Ishikawa (cell line): ENCODE results near the gene PLCL1.

Experiments
- CEBPB ChIP-seq: IDR thresholded peaks from 2 replicates; pipeline ENCODE4 v1.6.1; 2012
- CREB1 ChIP-seq: IDR thresholded peaks from 2 replicates; pipeline ENCODE4 v1.6.1; 2012; ENCODE audit warnings: low read depth
- EGR1 ChIP-seq: IDR thresholded peaks from 2 replicates; pipeline ENCODE4 v1.6.1; 2012
- EP300 ChIP-seq: IDR thresholded peaks from 2 replicates; pipeline ENCODE4 v1.6.1; 2012; ENCODE audit warnings: borderline replicate concordance
- FOXM1 ChIP-seq: IDR thresholded peaks from 2 replicates; pipeline ENCODE4 v1.6.1; 2012; ENCODE audit warnings: low read depth, borderline replicate concordance
- NFIC ChIP-seq: IDR thresholded peaks from 2 replicates; pipeline ENCODE4 v1.6.1; 2012
- RAD21 ChIP-seq: IDR thresholded peaks from 2 replicates; pipeline ENCODE4 v1.6.1; 2012; ENCODE audit warnings: low read depth
- TAF1 ChIP-seq: IDR thresholded peaks from 2 replicates; pipeline ENCODE4 v1.6.1; 2012; ENCODE audit warnings: low read depth, mild to moderate bottlenecking
- TCF12 ChIP-seq: IDR thresholded peaks from 2 replicates; pipeline ENCODE4 v1.6.1; 2012; ENCODE audit warnings: low read depth
- TEAD4 ChIP-seq: IDR thresholded peaks from 2 replicates; pipeline ENCODE4 v1.6.1; 2012
- YY1 ChIP-seq: IDR thresholded peaks from 2 replicates; pipeline ENCODE4 v1.6.1; 2012; ENCODE audit warnings: low read depth
- ZBTB7A ChIP-seq: IDR thresholded peaks from 2 replicates; pipeline ENCODE4 v1.6.1; 2012; ENCODE audit warnings: low read depth
- TF ChIP-seq, protein P1 (sequence below): IDR thresholded peaks from 2 replicates; pipeline ENCODE4 v1.6.1; 2012; ENCODE audit warnings: low read depth, mild to moderate bottlenecking
- TF ChIP-seq, protein P2 (sequence below): IDR thresholded peaks from 2 replicates; pipeline ENCODE4 v1.6.1; 2012
- TF ChIP-seq, protein P3 (sequence below): IDR thresholded peaks from 2 replicates; pipeline ENCODE4 v1.6.1; 2012

Gene PLCL1

DNA sequence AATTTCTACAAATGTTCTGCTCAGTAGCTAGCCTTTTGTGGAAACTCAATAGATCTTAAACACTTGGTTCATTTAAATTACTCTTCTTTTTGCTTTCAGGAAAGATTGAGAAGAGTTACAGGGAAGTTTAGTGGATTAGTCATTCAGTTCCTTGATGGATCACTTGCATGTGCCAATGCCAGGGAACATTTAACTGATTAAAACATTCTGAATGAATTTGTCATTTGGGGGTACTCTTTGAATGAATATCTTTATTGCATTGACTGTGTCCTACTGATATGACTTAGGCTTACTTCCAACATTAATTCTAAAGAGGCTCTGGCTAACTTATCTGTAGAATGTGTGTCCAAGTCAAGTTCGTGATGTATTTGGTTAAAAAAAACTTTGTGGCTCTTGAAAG lies 199.8 kb downstream of the PLCL1 start:
- TF ChIP-seq TEAD4 (no peak), EP300 (no peak), CREB1 (no peak), TAF1 (no peak), YY1 (no peak), RAD21 (no peak), ZBTB7A (no peak), FOXM1 (no peak), CEBPB (no peak), EGR1 (no peak), TCF12 (no peak)
- TF ChIP-seq, protein P1, sequence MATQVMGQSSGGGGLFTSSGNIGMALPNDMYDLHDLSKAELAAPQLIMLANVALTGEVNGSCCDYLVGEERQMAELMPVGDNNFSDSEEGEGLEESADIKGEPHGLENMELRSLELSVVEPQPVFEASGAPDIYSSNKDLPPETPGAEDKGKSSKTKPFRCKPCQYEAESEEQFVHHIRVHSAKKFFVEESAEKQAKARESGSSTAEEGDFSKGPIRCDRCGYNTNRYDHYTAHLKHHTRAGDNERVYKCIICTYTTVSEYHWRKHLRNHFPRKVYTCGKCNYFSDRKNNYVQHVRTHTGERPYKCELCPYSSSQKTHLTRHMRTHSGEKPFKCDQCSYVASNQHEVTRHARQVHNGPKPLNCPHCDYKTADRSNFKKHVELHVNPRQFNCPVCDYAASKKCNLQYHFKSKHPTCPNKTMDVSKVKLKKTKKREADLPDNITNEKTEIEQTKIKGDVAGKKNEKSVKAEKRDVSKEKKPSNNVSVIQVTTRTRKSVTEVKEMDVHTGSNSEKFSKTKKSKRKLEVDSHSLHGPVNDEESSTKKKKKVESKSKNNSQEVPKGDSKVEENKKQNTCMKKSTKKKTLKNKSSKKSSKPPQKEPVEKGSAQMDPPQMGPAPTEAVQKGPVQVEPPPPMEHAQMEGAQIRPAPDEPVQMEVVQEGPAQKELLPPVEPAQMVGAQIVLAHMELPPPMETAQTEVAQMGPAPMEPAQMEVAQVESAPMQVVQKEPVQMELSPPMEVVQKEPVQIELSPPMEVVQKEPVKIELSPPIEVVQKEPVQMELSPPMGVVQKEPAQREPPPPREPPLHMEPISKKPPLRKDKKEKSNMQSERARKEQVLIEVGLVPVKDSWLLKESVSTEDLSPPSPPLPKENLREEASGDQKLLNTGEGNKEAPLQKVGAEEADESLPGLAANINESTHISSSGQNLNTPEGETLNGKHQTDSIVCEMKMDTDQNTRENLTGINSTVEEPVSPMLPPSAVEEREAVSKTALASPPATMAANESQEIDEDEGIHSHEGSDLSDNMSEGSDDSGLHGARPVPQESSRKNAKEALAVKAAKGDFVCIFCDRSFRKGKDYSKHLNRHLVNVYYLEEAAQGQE: no peak
- TF ChIP-seq, protein P2, sequence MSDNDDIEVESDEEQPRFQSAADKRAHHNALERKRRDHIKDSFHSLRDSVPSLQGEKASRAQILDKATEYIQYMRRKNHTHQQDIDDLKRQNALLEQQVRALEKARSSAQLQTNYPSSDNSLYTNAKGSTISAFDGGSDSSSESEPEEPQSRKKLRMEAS: no peak
- TF ChIP-seq, protein P3, sequence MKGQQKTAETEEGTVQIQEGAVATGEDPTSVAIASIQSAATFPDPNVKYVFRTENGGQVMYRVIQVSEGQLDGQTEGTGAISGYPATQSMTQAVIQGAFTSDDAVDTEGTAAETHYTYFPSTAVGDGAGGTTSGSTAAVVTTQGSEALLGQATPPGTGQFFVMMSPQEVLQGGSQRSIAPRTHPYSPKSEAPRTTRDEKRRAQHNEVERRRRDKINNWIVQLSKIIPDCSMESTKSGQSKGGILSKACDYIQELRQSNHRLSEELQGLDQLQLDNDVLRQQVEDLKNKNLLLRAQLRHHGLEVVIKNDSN: no peak

DNA sequence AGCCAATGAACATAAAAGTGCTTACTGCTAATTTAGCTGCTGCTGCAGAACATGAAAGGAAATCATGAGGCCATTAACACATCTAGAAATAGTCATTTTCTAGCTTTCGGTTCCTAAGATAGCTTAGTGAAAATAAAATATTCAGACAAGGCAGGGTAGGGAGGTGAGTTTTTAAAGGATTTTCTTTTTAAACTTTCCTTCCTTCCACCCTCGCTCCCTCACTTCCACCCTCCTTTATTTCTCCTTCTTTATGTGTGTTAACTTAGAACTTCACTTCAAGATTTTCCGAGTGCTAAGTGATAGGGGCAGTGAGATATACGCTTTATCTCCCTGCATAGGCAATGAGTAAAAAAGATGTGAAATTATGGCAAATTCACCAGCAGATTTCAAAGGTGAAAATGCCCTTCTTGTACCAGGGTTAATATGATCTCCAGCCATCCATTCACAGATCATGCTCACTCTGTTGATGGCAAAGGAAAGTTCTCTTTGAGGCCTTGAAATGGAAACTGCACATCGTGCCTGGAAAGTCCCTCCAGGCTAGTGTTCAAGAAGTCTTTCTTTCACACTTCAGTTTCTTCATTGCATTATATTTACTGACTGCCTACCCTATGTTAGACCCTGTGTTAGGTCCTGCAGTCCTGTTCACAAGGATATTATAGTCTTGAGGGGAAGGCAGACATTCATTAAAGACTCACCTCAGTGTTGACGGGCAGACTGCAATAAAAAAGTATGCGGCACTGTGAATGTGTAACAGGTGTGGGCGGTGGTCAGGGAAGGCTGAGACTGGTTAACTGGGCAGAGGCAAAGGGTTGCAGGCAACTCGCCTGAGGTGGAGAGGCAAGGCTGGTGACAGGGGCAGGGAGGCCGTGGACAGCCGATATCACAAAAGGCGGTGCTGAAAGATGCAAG lies 200.8 kb downstream of the PLCL1 start:
- TF ChIP-seq, protein P1: no peak
- TF ChIP-seq NFIC: no peak

DNA sequence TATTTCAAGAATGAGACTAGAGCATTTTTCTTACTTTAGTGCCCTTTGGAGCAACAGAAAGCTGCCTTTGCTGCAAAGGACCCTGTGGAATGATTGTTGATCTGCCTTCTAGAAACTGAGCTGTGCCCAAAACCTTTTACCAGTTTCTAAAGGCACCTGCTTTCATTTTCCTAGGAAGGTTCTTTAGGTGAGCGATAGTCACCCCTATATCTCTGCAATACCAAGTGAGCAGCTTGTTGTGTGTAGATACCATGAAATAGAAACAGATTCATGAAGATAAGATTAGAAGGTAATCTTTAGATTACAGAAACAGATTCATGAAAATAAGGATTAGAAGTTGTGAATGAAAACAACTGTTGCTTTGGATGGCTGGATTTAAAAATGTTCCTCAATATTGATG lies 202.3 kb downstream of the PLCL1 start:
- TF ChIP-seq NFIC: no peak
- no peak for TF ChIP-seq RAD21

DNA sequence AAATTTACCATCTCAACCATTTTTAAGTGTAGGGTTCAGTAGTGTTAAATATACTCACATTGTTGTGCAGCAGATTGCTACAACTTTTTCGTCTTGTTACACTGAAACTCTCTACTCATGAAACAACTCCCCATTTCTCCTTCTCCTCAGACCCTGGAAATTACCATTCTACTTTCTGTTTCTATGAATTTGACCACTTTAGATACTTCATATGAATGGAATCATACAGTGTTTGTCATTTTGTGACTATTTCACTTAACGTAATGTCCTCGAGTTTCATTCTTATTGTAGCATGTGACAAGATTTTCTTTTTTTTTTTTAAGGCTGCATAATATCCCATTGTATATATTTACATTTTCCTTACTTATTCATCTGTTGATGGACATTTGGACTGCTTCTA lies 203.8 kb downstream of the PLCL1 start:
- TF ChIP-seq FOXM1: no peak
- TF ChIP-seq EGR1: no peak

DNA sequence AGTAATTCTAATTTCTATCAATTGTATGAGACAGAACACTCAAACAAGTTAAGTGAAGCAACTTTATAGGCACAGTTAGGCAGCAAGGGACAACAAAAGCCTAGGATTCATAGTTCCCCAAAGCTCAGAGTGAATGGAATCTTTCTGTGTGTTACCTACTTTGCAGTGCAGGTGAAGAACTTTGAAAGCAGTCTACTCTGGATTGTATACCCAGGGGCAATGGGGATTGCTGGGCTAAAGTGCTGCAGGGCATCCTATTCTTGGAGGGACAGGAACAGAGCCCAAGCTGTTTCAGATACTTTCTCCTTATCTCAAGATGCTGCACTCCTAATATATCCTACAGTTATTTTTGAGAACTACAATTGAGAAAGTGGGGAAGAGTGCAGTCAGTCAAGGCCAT lies 207.6 kb downstream of the PLCL1 start:
- TF ChIP-seq TCF12 (no peak), RAD21 (no peak), ZBTB7A (no peak), CEBPB (no peak), YY1 (no peak), EP300 (no peak), NFIC (no peak), TAF1 (no peak), FOXM1 (no peak), TEAD4 (no peak), CREB1 (no peak)
- TF ChIP-seq, protein P1: no peak
- TF ChIP-seq, protein P3: no peak
